ENCODE results near the gene SPANXN2.
A peak's percentile ranks its signal among the peaks of the same experiment; 100 is the strongest.
"Not testable (repeated sequence)": the region's sequence is repeated elsewhere in the genome, so short reads cannot be mapped to it uniquely, and the experiment has no call there.

SPANXN2 gene

GRCh38 chrX:143720652-143721051 lies at the start of gene SPANXN2:
TSS of gene SPANXN2 (minus strand) at chrX:143720752. CDS start at chrX:143720668, 84 bp downstream.
- DNase-seq (ENCODE audit: low read depth); H3K4me3 ChIP-seq (replicated peaks; ENCODE audit: low read depth, low read length): not testable (repeated sequence)

- no peak for TF ChIP-seq CTCF (IDR thresholded peaks at IDR 0.05; ENCODE audit: low read length, missing control alignments)
- DNase-seq (ENCODE audit: low read depth), result peak; percentile 1
- no peak overlapping the region for H3K4me3 ChIP-seq (replicated peaks; ENCODE audit: low read depth, low read length)
Observed at GRCh38 chrX:143768976-143769375, 48.4 kb upstream of the SPANXN2 start.

- DNase-seq (ENCODE audit: low read depth); H3K4me3 ChIP-seq (replicated peaks; ENCODE audit: low read depth, low read length): not testable (repeated sequence)
Observed at GRCh38 chrX:143767789-143768188, 47.2 kb upstream of the SPANXN2 start.

- H3K4me3 ChIP-seq (replicated peaks; ENCODE audit: low read depth, low read length), result no peak overlapping the region
- DNase-seq (ENCODE audit: low read depth), result no peak
- no peak for TF ChIP-seq CTCF (IDR thresholded peaks at IDR 0.05; ENCODE audit: low read length, missing control alignments)
Observed at GRCh38 chrX:143757887-143758286, 37.3 kb upstream of the SPANXN2 start.

- H3K4me3 ChIP-seq (replicated peaks; ENCODE audit: low read depth, low read length), result no peak overlapping the region
- TF ChIP-seq CTCF (IDR thresholded peaks at IDR 0.05; ENCODE audit: low read length, missing control alignments), result no peak
- DNase-seq (ENCODE audit: low read depth), result no peak
Observed at GRCh38 chrX:143757375-143757774, 36.8 kb upstream of the SPANXN2 start.

- DNase-seq (ENCODE audit: low read depth), result no peak
- TF ChIP-seq CTCF (IDR thresholded peaks at IDR 0.05; ENCODE audit: low read length, missing control alignments), result no peak
Observed at GRCh38 chrX:143754183-143754582, 33.6 kb upstream of the SPANXN2 start.

GRCh38 chrX:143733866-143734265 lies 13.3 kb upstream of the SPANXN2 start:
- no peak for TF ChIP-seq CTCF (IDR thresholded peaks at IDR 0.05; ENCODE audit: low read length, missing control alignments)
- DNase-seq (ENCODE audit: low read depth), result no peak
- no peak overlapping the region for H3K4me3 ChIP-seq (replicated peaks; ENCODE audit: low read depth, low read length)

More at GRCh38 chrX:143754183-143754582, 33.6 kb upstream of the SPANXN2 start:
- H3K4me3 ChIP-seq (replicated peaks; ENCODE audit: low read depth, low read length), result no peak overlapping the region

- no peak overlapping the region for H3K4me3 ChIP-seq (replicated peaks; ENCODE audit: low read depth, low read length)
- no peak for TF ChIP-seq CTCF (IDR thresholded peaks at IDR 0.05; ENCODE audit: low read length, missing control alignments)
- DNase-seq (ENCODE audit: low read depth), result no peak
Observed at GRCh38 chrX:143726296-143726695, 5.7 kb upstream of the SPANXN2 start.

Data from fibroblast of pulmonary artery (primary cell).